CD14-positive monocyte (primary cell): ENCODE results near the gene RPS19BP1. TPM values are rescaled to one million over a fixed set of nuclear protein-coding genes. Genes with fewer than 3 reads are reported as not detected.

Experiments used
- DNase-seq, 3 donors: peaks; one replicate each; pipeline ENCODE4 v3.0.0-alpha.2; 2011 to 2022
- H2AFZ ChIP-seq: 2 replicates; pipeline ENCODE4 v1.6.0; 2012; ENCODE audit warnings: mild to moderate bottlenecking, low read depth, low read length, inconsistent platforms; ENCODE audit not compliant: insufficient read depth, poor library complexity, severe bottlenecking
- H3K27ac ChIP-seq, 2 donors: 1 replicate in 1 of 2; 2 replicates in 1 of 2; pipeline ENCODE4 v1.5.1; 2012 to 2013; ENCODE audit warnings: low read length in 2 of 2, control low read depth in 1 of 2, inconsistent platforms in 1 of 2, low read depth in 1 of 2, mild to moderate bottlenecking in 1 of 2
- H3K27me3 ChIP-seq, 2 donors: one replicate each; pipeline versions ENCODE4 v1.6.0 to v1.6.1; 2011 to 2013; ENCODE audit warnings: low read length in 2 of 2; ENCODE audit not compliant: control insufficient read depth in 2 of 2, insufficient read depth in 2 of 2
- H3K36me3 ChIP-seq, 2 donors: replicated peaks in 1 of 2; 1 replicate in 1 of 2; 2 replicates in 1 of 2; pipeline versions ENCODE4 v1.5.1 to v1.6.1; 2012 to 2013; ENCODE audit warnings: low read length in 2 of 2, control low read depth in 1 of 2, inconsistent platforms in 1 of 2, mild to moderate bottlenecking in 1 of 2; ENCODE audit not compliant: insufficient read depth in 2 of 2, control insufficient read depth in 1 of 2
- H3K4me1 ChIP-seq, 2 donors: 1 replicate in 1 of 2; 2 replicates in 1 of 2; pipeline versions ENCODE4 v1.5.1 to v1.6.1; 2012 to 2013; ENCODE audit warnings: low read length in 2 of 2, control low read depth in 1 of 2, inconsistent platforms in 1 of 2, mild to moderate bottlenecking in 1 of 2, moderate library complexity in 1 of 2; ENCODE audit not compliant: insufficient read depth in 2 of 2, control insufficient read depth in 1 of 2
- H3K4me2 ChIP-seq: replicated peaks from 2 replicates; pipeline ENCODE3; 2012; ENCODE audit warnings: low read length, moderate library complexity, mild to moderate bottlenecking; ENCODE audit not compliant: poor library complexity, severe bottlenecking; ENCODE audit errors: extremely low read depth
- H3K4me3 ChIP-seq, 3 experiments: fragments of 200-600 bp in 1 of 3; sonication (generic) in 1 of 3; replicated peaks in 1 of 3; 1 replicate in 2 of 3; 2 replicates in 1 of 3; pipeline ENCODE4 v1.5.1; 2011 to 2013; ENCODE audit warnings: low read length in 3 of 3, mild to moderate bottlenecking in 3 of 3, control low read depth in 2 of 3, low read depth in 2 of 3, inconsistent platforms in 1 of 3, moderate library complexity in 1 of 3
- H3K79me2 ChIP-seq: 2 replicates; pipeline ENCODE4 v1.6.0; 2012; ENCODE audit warnings: mild to moderate bottlenecking, control low read depth, inconsistent platforms, low read length, moderate library complexity; ENCODE audit not compliant: insufficient read depth
- H3K9ac ChIP-seq: 2 replicates; pipeline ENCODE4 v1.6.0; 2017; ENCODE audit warnings: low read length, mild to moderate bottlenecking; ENCODE audit not compliant: insufficient read depth, poor library complexity, severe bottlenecking
- H3K9me3 ChIP-seq, 2 donors: replicated peaks in 1 of 2; 1 replicate in 1 of 2; 2 replicates in 1 of 2; pipeline versions ENCODE4 v1.5.1 to v1.6.1; 2012 to 2013; ENCODE audit warnings: low read length in 2 of 2, control low read depth in 1 of 2; ENCODE audit not compliant: control insufficient read depth in 1 of 2, insufficient read depth in 1 of 2
- H4K20me1 ChIP-seq: 2 replicates; pipeline ENCODE4 v1.6.0; 2012; ENCODE audit warnings: mild to moderate bottlenecking, low read length, control low read depth, moderate library complexity; ENCODE audit not compliant: insufficient read depth
- H3K27ac Mint-ChIP-seq, 7 donors: one replicate each; pipeline ENCODE4 v1.8.0; 2020; ENCODE audit warnings: mild to moderate bottlenecking in 7 of 7, mixed read lengths in 7 of 7, moderate library complexity in 6 of 7, inconsistent platforms in 2 of 7
- H3K27me3 Mint-ChIP-seq, 3 donors: one replicate each; pipeline ENCODE4 v1.8.0; 2021 to 2022; ENCODE audit warnings: low read depth in 3 of 3, mild to moderate bottlenecking in 3 of 3, mixed read lengths in 3 of 3, moderate library complexity in 3 of 3, inconsistent platforms in 1 of 3
- H3K36me3 Mint-ChIP-seq, 2 donors: one replicate each; pipeline ENCODE4 v1.8.0; 2020; ENCODE audit warnings: mixed read lengths in 2 of 2, inconsistent platforms in 1 of 2, mild to moderate bottlenecking in 1 of 2
- H3K4me1 Mint-ChIP-seq: one replicate; pipeline ENCODE4 v1.8.0; 2020; ENCODE audit warnings: mild to moderate bottlenecking, mixed read lengths
- H3K4me3 Mint-ChIP-seq, 2 donors: one replicate each; pipeline ENCODE4 v1.8.0; 2020; ENCODE audit warnings: mild to moderate bottlenecking in 2 of 2, mixed read lengths in 2 of 2, moderate library complexity in 1 of 2
- H3K9me3 Mint-ChIP-seq, 7 donors: one replicate each; pipeline ENCODE4 v1.8.0; 2020 to 2022; ENCODE audit warnings: mixed read lengths in 7 of 7, mild to moderate bottlenecking in 6 of 7, moderate library complexity in 6 of 7, inconsistent platforms in 2 of 7
- CTCF ChIP-seq: fragments of 200-600 bp; IDR thresholded peaks from one replicate; pipeline ENCODE4 v1.8.0; 2022; ENCODE audit warnings: antibody characterized with exemption, mild to moderate bottlenecking
- WGBS: methylation state at CpG from one replicate; pipeline ENCODE4 v1.1.5; 2013; ENCODE audit warnings: missing lambda C conversion rate; ENCODE audit not compliant: insufficient coverage; 5-methylcytosine and 5-hydroxymethylcytosine counted together
- intact Hi-C, 2 donors: fragments of 100-400 bp; cut with micrococcal nuclease; formaldehyde crosslinking; loops; one replicate each; pipeline versions ENCODE4 v1.15.0 to v1.15.1; 2023
- polyA plus RNA-seq, 3 donors: library from polyadenylated mRNA; depleted of rRNA in 1 of 3; unstranded in 2 of 3; stranded (reverse) in 1 of 3; fragments of 300-500 nt in 2 of 3; fragments of >200 nt in 1 of 3; fragmentation: Illumina TruSeq in 2 of 3; gene quantifications; 1 replicate in 2 of 3; 2 replicates in 1 of 3; pipeline ENCODE4 v1.2.3, GENCODE V29; 2012 to 2021

The RPS19BP1 gene
- polyA plus RNA-seq, 3 donors = 59.9 to 106 (median 73.5) TPM

GRCh38 chr22:39492186-39492585 is 40.4 kb downstream of the RPS19BP1 start:
- H3K36me3 Mint-ChIP-seq = no peaks in the 10 kb centered on the region
- Histone ChIP-seq H3K4me3 (no peak overlapping the region), H4K20me1 (no peaks in the 10 kb centered on the region), H3K27ac (no peak overlapping the region), H3K36me3 (no peaks in the 10 kb centered on the region), H3K79me2 (no peaks in the 10 kb centered on the region), H3K9ac (no peak overlapping the region), H2AFZ (no peak overlapping the region), H3K4me1 (peaks cover 30 to 44% of the 10 kb centered on the region in 2 donors), H3K9me3 (no peaks in the 10 kb centered on the region), H3K27me3 (no peaks in the 10 kb centered on the region), H3K4me2 (no peak overlapping the region)
- H3K4me1 Mint-ChIP-seq = peaks cover 45% of the 10 kb centered on the region
- TF ChIP-seq CTCF = no peak
- H3K9me3 Mint-ChIP-seq = peaks cover 0 to 2% (median 0%) of the 10 kb centered on the region in 7 donors
- H3K4me3 Mint-ChIP-seq = no peak overlapping the region
- peaks cover 0 to 3% (median 3%) of the 10 kb centered on the region in 3 donors for H3K27me3 Mint-ChIP-seq
- intact Hi-C loops = loop anchor here (5.0 kb wide), 2 partner anchors 35 to 40 kb away; partner anchors contain the start of gene RPS19BP1 (in 1 of the 2)
- peak overlapping the region in 1 of 7 donors; percentile 45 for H3K27ac Mint-ChIP-seq
- WGBS = 20% methylated on average over 2 of the region's 3 CpGs
- no peak for DNase-seq

- no peak overlapping the region for H3K4me3 Mint-ChIP-seq
- H3K27me3 Mint-ChIP-seq = peaks cover 0 to 4% (median 3%) of the 10 kb centered on the region in 3 donors
- TF ChIP-seq CTCF = no peak
- no peak overlapping the region for H3K27ac Mint-ChIP-seq
- Histone ChIP-seq H3K9ac (no peak overlapping the region), H3K79me2 (no peaks in the 10 kb centered on the region), H3K4me2 (no peak overlapping the region), H3K36me3 (no peaks in the 10 kb centered on the region), H3K4me3 (no peak overlapping the region), H4K20me1 (no peaks in the 10 kb centered on the region), H3K27me3 (no peaks in the 10 kb centered on the region), H3K9me3 (no peaks in the 10 kb centered on the region), H2AFZ (no peak overlapping the region), H3K4me1 (peaks cover 30 to 43% of the 10 kb centered on the region in 2 donors), H3K27ac (no peak overlapping the region)
- H3K4me1 Mint-ChIP-seq = peaks cover 44% of the 10 kb centered on the region
- peaks cover 0 to 2% (median 0%) of the 10 kb centered on the region in 7 donors for H3K9me3 Mint-ChIP-seq
- no peak for DNase-seq
- intact Hi-C loops = loop anchor here (5.0 kb wide), 2 partner anchors 36 to 41 kb away; partner anchors contain the start of gene RPS19BP1 (in 1 of the 2)
- no peaks in the 10 kb centered on the region for H3K36me3 Mint-ChIP-seq
- 95% methylated on average over 4 of the region's 6 CpGs for WGBS
These were observed 40.9 kb downstream of the RPS19BP1 start for GRCh38 chr22:39491696-39492095.
